OCI-LY7 (cell line): ENCODE results near the gene ZCCHC14. TPM values are rescaled to one million over a fixed set of nuclear protein-coding genes. Genes with fewer than 3 reads are reported as not detected.
"Not testable (repeated sequence)": the region's sequence is repeated elsewhere in the genome, so short reads cannot be mapped to it uniquely, and the experiment has no call there.

Experiments used
- BruUV-seq: library from RNA; stranded (reverse); fragments of 400-500 nt; replicated peaks from 2 replicates; lab custom pipeline; 2021; lab: Mats Ljungman, UMichigan
- CTCF ChIA-PET: fragments of 300-600 bp; sonication (Branson Sonifier 250); formaldehyde crosslinking; loops from one replicate; lab custom pipeline; 2022; ENCODE audit warnings: antibody characterized with exemption; ENCODE audit not compliant: unreplicated experiment; lab: Charles Lee
- POLR2A ChIA-PET: fragments of 300-600 bp; sonication (Branson Sonifier 250); formaldehyde crosslinking; loops from one replicate; lab custom pipeline; 2022; ENCODE audit warnings: antibody characterized with exemption; lab: Charles Lee
- DNase-seq: peaks from one replicate; pipeline ENCODE4 v3.0.0-alpha.2; 2015; ENCODE audit warnings: low spot score
- H2AFZ ChIP-seq: fragments of 200-600 bp; sonication (generic), shearing (Covaris generic); 2 replicates; pipeline ENCODE4 v1.6.1; 2014; ENCODE audit warnings: mild to moderate bottlenecking, antibody characterized with exemption, low read length, moderate library complexity
- H3K27ac ChIP-seq: fragments of 200-600 bp; sonication (generic); 2 replicates; pipeline ENCODE4 v1.5.1; 2014; ENCODE audit warnings: mixed run types, low read depth, mild to moderate bottlenecking, moderate library complexity, low read length, inconsistent platforms; ENCODE audit not compliant: poor library complexity, severe bottlenecking
- H3K36me3 ChIP-seq: fragments of 200-600 bp; sonication (generic); 2 replicates; pipeline ENCODE4 v1.6.1; 2014; ENCODE audit warnings: mild to moderate bottlenecking, antibody characterized with exemption, low read length, moderate library complexity, mixed read lengths; ENCODE audit not compliant: insufficient read depth
- H3K4me1 ChIP-seq: fragments of 200-600 bp; sonication (generic); 2 replicates; pipeline ENCODE4 v1.5.1; 2014; ENCODE audit warnings: mild to moderate bottlenecking, low read length; ENCODE audit not compliant: insufficient read depth, poor library complexity, severe bottlenecking
- H3K4me2 ChIP-seq: fragments of 200-600 bp; sonication (generic); 2 replicates; pipeline ENCODE4 v1.6.1; 2014; ENCODE audit warnings: mild to moderate bottlenecking, low read length
- H3K4me3 ChIP-seq: fragments of 200-600 bp; sonication (generic); 2 replicates; pipeline ENCODE4 v1.5.1; 2014; ENCODE audit warnings: mild to moderate bottlenecking, low read depth, low read length; ENCODE audit not compliant: poor library complexity, severe bottlenecking
- H3K79me2 ChIP-seq: fragments of 200-600 bp; sonication (generic); 2 replicates; pipeline ENCODE4 v1.6.1; 2016; ENCODE audit warnings: low read depth, mild to moderate bottlenecking, low read length, moderate library complexity, mixed read lengths; ENCODE audit not compliant: insufficient read depth
- H3K9me2 ChIP-seq: fragments of 200-600 bp; sonication (generic); 2 replicates; pipeline ENCODE4 v1.6.1; 2016; ENCODE audit warnings: mild to moderate bottlenecking, low read length, mixed read lengths; ENCODE audit not compliant: insufficient read depth
- H3K9me3 ChIP-seq: fragments of 200-600 bp; sonication (generic); 2 replicates; pipeline ENCODE4 v1.6.1; 2014; ENCODE audit warnings: mild to moderate bottlenecking, mixed run types, low read length, mixed read lengths
- H4K20me1 ChIP-seq: fragments of 200-600 bp; sonication (generic); 2 replicates; pipeline ENCODE4 v1.6.1; 2014; ENCODE audit warnings: mild to moderate bottlenecking, antibody characterized with exemption, low read length, moderate library complexity, mixed read lengths; ENCODE audit not compliant: insufficient read depth
- EZH2phosphoT487 ChIP-seq: fragments of 200-600 bp; sonication (generic); IDR thresholded peaks from 2 replicates; pipeline ENCODE4 v1.6.1; 2018; ENCODE audit warnings: low read depth, borderline replicate concordance, mild to moderate bottlenecking, mixed run types, antibody characterized with exemption, low read length, moderate library complexity, mixed read lengths
- intact Hi-C: fragments of 100-400 bp; cut with micrococcal nuclease; formaldehyde crosslinking; loops from one replicate; pipeline ENCODE4 v1.10.0; 2022; ENCODE audit not compliant: unreplicated experiment
- total RNA-seq, 2 experiments: library from RNA; depleted of rRNA in 1 of 2; stranded (reverse); fragments of >200 nt in 1 of 2; shearing (Covaris generic) in 1 of 2; gene quantifications; 2 replicates each; pipeline ENCODE4 v1.2.3, GENCODE V29; 2014 to 2022
- TF ChIP-seq, protein P1 (sequence below): fragments of 200-600 bp; sonication (generic); conservative IDR thresholded peaks from 2 replicates; pipeline ENCODE4 v1.5.1; 2014; ENCODE audit warnings: mild to moderate bottlenecking, antibody characterized with exemption, low read length, moderate library complexity, mixed read lengths

The ZCCHC14 gene
- total RNA-seq, 2 experiments from 2014 or later, result 8.5 to 17.1 TPM

DNA sequence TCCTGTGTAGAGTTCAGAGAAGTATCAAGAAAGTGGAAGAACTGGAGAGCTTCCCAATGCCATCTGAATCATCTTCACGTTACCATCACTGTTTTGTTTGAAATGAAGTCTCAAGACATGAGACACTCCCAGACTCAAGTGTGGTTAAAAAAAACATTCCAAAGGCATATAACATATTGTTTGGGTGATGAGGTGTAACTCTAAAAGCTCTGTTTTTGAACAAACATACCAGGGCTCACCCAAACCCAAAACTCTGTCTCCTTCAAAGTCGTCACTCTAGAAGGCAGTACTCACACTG, 6.3 kb upstream of the ZCCHC14 start:
- peaks cover 17% of the 10 kb centered on the region for H3K4me1 ChIP-seq
- CTCF ChIA-PET, result no interaction called here
- no peak overlapping the region for H3K27ac ChIP-seq
- H3K9me3 ChIP-seq, result no peaks in the 10 kb centered on the region
- intact Hi-C loops, result no loop called here
- no peak for DNase-seq
- H3K4me3 ChIP-seq, result no peak overlapping the region
- no TSS peak for BruUV-seq
- no peaks in the 10 kb centered on the region for H3K9me2 ChIP-seq
- H3K79me2 ChIP-seq, result no peaks in the 10 kb centered on the region
- H2AFZ ChIP-seq, result no peak overlapping the region
- TF ChIP-seq, protein P1, sequence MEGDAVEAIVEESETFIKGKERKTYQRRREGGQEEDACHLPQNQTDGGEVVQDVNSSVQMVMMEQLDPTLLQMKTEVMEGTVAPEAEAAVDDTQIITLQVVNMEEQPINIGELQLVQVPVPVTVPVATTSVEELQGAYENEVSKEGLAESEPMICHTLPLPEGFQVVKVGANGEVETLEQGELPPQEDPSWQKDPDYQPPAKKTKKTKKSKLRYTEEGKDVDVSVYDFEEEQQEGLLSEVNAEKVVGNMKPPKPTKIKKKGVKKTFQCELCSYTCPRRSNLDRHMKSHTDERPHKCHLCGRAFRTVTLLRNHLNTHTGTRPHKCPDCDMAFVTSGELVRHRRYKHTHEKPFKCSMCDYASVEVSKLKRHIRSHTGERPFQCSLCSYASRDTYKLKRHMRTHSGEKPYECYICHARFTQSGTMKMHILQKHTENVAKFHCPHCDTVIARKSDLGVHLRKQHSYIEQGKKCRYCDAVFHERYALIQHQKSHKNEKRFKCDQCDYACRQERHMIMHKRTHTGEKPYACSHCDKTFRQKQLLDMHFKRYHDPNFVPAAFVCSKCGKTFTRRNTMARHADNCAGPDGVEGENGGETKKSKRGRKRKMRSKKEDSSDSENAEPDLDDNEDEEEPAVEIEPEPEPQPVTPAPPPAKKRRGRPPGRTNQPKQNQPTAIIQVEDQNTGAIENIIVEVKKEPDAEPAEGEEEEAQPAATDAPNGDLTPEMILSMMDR, result no peak
- TF ChIP-seq EZH2phosphoT487, result no peak
- H4K20me1 ChIP-seq, result no peaks in the 10 kb centered on the region
- no peak overlapping the region for H3K4me2 ChIP-seq
- POLR2A ChIA-PET, result interaction anchor here (0.6 kb wide), 2 partner anchors 401 to 785 kb away, joined by 3 to 6 read pairs; no protein-coding TSS in a partner anchor
- H3K36me3 ChIP-seq, result no peaks in the 10 kb centered on the region

DNA sequence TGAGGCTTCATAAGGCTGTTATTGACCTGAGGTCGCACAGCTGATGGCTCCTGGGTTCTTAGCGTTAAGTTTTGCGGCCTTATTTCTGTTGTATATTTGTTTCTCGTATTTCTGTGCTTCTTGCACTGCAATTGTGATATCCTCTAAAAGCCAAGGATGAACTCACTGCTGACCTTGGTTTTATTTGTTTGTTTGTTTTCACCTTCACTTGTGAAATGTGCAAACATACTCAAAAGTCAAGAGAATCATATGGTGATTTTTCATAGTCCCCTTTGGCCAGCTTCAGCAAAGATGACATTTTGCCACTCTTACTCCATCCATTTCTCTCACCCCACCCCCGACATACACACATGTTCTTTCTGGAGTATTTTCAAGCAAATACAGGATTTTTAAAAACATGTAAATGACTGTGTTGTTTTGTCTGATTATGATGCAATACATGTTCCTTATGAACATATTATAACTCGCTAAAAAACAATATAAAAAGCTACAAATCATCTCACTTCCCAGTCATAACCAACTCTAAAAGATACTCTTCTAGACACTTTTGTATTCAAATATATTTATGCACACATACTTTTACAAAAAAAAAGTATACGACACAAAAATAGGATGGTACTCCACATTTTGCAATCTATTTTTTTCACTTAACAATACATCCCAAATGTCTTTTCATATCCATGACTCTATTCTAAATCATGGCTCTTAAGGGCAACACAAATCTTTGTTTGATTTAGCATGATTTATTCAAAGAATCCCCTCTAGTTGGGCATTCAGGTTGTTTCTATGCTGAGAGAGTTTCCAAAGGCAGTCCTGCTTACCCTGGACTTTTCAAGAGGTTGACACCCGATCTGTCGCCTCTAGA, 5.7 kb upstream of the ZCCHC14 start:
- CTCF ChIA-PET, result no interaction called here
- intact Hi-C loops, result no loop called here

DNA sequence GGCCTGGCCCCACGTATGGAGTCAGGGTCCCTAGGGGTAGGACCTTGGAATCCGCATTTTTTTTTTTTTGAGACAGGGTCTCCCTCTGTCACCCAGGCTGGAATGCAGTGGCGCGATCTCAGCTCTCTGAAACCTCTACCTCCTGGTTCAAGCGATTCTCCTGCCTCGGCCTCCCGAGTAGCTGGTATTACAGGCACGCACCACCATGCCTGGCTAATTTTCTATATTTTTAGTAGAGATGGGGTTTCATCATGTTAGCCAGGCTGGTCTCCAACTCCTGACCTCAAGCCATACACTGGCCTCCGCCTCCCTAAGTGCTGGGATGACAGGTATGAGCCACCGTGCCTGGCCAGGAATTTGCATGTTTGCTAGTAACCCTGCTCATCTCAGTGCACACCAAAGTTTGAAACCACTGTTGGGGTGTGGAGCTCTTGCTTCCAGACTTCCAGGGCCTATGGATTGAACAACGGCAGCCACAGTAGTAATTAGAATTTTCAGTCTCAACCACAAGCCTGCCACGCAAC, 5.0 kb upstream of the ZCCHC14 start:
- POLR2A ChIA-PET, result interaction anchor here (0.7 kb wide), 1 partner anchor 150 kb away, joined by 3 read pairs; no protein-coding TSS in a partner anchor
- not testable (repeated sequence) for H3K4me2 ChIP-seq, BruUV-seq

More for the DNA sequence above, 5.7 kb upstream of the ZCCHC14 start:
- H3K27ac ChIP-seq, result no peak overlapping the region
- TF ChIP-seq, protein P1, result no peak
- no peak for TF ChIP-seq EZH2phosphoT487
- no peak overlapping the region for H3K4me3 ChIP-seq
- BruUV-seq, result no TSS peak
- DNase-seq, result no peak
- no peaks in the 10 kb centered on the region for H3K36me3 ChIP-seq
- no peak overlapping the region for H3K4me2 ChIP-seq
- no peak overlapping the region for H2AFZ ChIP-seq
- peaks cover 17% of the 10 kb centered on the region for H3K4me1 ChIP-seq
- no peaks in the 10 kb centered on the region for H4K20me1 ChIP-seq
- no peaks in the 10 kb centered on the region for H3K9me2 ChIP-seq
- no peaks in the 10 kb centered on the region for H3K9me3 ChIP-seq
- no peaks in the 10 kb centered on the region for H3K79me2 ChIP-seq
- POLR2A ChIA-PET, result interaction anchor here (0.7 kb wide), 1 partner anchor 151 kb away, joined by 3 read pairs; no protein-coding TSS in a partner anchor

DNA sequence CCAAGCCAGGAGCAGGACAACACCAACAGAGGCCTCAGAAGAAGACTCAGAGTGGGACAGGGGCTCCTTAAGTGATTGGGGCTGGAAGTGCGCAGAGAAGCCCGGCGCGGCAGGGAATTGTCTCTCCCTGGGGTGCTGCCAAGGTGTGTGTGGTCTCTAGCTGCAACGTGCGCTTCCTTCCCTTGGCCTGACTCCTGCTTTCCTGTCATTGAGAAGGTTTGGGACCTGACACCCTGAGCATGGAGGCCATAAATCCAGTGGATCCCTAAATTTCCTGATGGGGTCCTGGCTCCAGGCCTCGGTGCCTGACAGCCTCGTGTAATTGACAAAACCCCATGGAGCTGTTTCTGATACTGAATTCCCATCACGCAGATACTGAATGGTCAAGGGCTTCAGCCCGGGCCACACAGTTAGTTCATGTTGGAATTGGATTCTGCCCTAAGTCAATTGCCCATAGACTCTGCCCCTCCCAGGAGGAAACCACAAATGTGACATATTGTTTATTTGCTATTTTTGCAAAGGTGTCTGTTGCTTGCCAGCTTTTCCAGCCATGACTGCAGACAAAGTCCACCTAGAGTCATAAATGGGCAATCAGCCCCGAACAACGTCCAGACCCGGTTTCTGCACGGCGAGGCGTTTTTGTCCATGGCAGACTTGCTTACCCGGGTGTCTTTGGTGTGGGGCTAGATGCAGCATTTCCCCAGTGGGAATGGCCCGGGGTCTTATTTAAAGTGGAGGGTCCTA, 4.4 kb upstream of the ZCCHC14 start:
- DNase-seq, BruUV-seq, H3K4me3 ChIP-seq, H3K27ac ChIP-seq, H3K9me2 ChIP-seq, H3K9me3 ChIP-seq, intact Hi-C loops, H3K36me3 ChIP-seq, H3K79me2 ChIP-seq, CTCF ChIA-PET, H4K20me1 ChIP-seq, H2AFZ ChIP-seq, H3K4me2 ChIP-seq: not testable (repeated sequence)
- POLR2A ChIA-PET, result interaction anchor here (0.7 kb wide), 1 partner anchor 149 kb away, joined by 3 read pairs; no protein-coding TSS in a partner anchor
- H3K4me1 ChIP-seq, result peaks cover 16% of the 10 kb centered on the region

More for the DNA sequence above, 5.0 kb upstream of the ZCCHC14 start:
- H2AFZ ChIP-seq, CTCF ChIA-PET, H3K4me3 ChIP-seq, H3K27ac ChIP-seq, H4K20me1 ChIP-seq, H3K9me3 ChIP-seq, H3K9me2 ChIP-seq, H3K36me3 ChIP-seq, DNase-seq, intact Hi-C loops, H3K79me2 ChIP-seq: not testable (repeated sequence)
- peaks cover 16% of the 10 kb centered on the region for H3K4me1 ChIP-seq
